GM12878 (cell line): ENCODE results near the gene C17orf107. TPM values are rescaled to one million over a fixed set of nuclear protein-coding genes. Genes with fewer than 3 reads are reported as not detected.

Experiments used
- ATAC-seq: fragments of 200-7000 bp; cut with Tn5 transposase; 3 replicates; pipeline ENCODE4 v1.9.1; 2020; ENCODE audit warnings: mild to moderate bottlenecking, moderate library complexity
- BruUV-seq: library from RNA; stranded (reverse); fragments of 400-500 nt; replicated peaks from 2 replicates; lab custom pipeline; 2021; lab: Mats Ljungman, UMichigan
- CTCF ChIA-PET: fragments of 300-600 bp; sonication (Branson Sonifier 250); formaldehyde crosslinking; extraction: SDS; loops from one replicate; lab custom pipeline; 2021; ENCODE audit warnings: inconsistent platforms; lab: Yijun Ruan, JAX
- POLR2A ChIA-PET: fragments of 350-600 bp; formaldehyde crosslinking; extraction: SDS; loops from one replicate; lab custom pipeline; 2021; ENCODE audit warnings: inconsistent platforms; lab: Charles Lee
- RAD21 ChIA-PET: fragments of 300-600 bp; sonication (Branson Sonifier 250); formaldehyde crosslinking; loops from one replicate; lab custom pipeline; 2023; ENCODE audit warnings: antibody characterized with exemption; ENCODE audit not compliant: unreplicated experiment; lab: Charles Lee
- SMC1A ChIA-PET: fragments of 300-600 bp; sonication (Branson Sonifier 250); formaldehyde crosslinking; loops from one replicate; lab custom pipeline; 2023; ENCODE audit not compliant: unreplicated experiment, uncharacterized antibody; lab: Charles Lee
- DNase-seq: peaks from one replicate; pipeline ENCODE4 v3.0.0-alpha.2; 2011; ENCODE audit warnings: low read depth, low spot score
- FAIRE-seq: peaks from 3 replicates; lab custom pipeline; 2011; peaks lifted over from hg19 to GRCh38; lab: Jason Lieb, UNC
- H2AFZ ChIP-seq: 2 replicates; pipeline ENCODE4 v1.6.0; 2011; ENCODE audit warnings: low read depth, low read length, control low read depth; ENCODE audit not compliant: control insufficient read depth
- H3K27ac ChIP-seq: 2 replicates; pipeline ENCODE4 v1.5.1; 2011; ENCODE audit warnings: control low read depth; ENCODE audit not compliant: control insufficient read depth, insufficient read depth
- H3K27me3 ChIP-seq, 2 experiments: replicated peaks in 1 of 2; 2 replicates each; pipeline versions ENCODE4 v1.6.0 to v1.6.1; 2011; ENCODE audit warnings: low read length in 1 of 2; ENCODE audit not compliant: control insufficient read depth in 2 of 2, insufficient read depth in 2 of 2
- H3K36me3 ChIP-seq, 2 experiments: 2 replicates each; pipeline ENCODE4 v1.5.1; 2011; ENCODE audit warnings: low read length in 1 of 2; ENCODE audit not compliant: control insufficient read depth in 2 of 2, insufficient read depth in 2 of 2
- H3K4me1 ChIP-seq: 2 replicates; pipeline ENCODE4 v1.6.1; 2011; ENCODE audit warnings: mild to moderate bottlenecking, low read length, moderate library complexity, mixed read lengths; ENCODE audit not compliant: control insufficient read depth, insufficient read depth
- H3K4me2 ChIP-seq: 2 replicates; pipeline ENCODE4 v1.6.0; 2011; ENCODE audit warnings: control low read depth; ENCODE audit not compliant: control insufficient read depth, insufficient read depth
- H3K4me3 ChIP-seq: fragments of 200-600 bp; sonication (generic); 2 replicates; pipeline ENCODE4 v1.5.1; 2016
- H3K79me2 ChIP-seq: 2 replicates; pipeline ENCODE4 v1.6.0; 2011; ENCODE audit warnings: low read length; ENCODE audit not compliant: control insufficient read depth, insufficient read depth
- H3K9ac ChIP-seq: 2 replicates; pipeline ENCODE4 v1.8.0; 2011; ENCODE audit warnings: low read length, control low read depth, mixed read lengths; ENCODE audit not compliant: control insufficient read depth, insufficient read depth
- H3K9me3 ChIP-seq: replicated peaks from 3 replicates; pipeline ENCODE4 v1.5.1; 2011; ENCODE audit warnings: mild to moderate bottlenecking, low read length; ENCODE audit not compliant: control insufficient read depth, insufficient read depth
- H4K20me1 ChIP-seq: 2 replicates; pipeline ENCODE4 v1.6.0; 2011; ENCODE audit not compliant: control insufficient read depth, insufficient read depth
- CHD1 ChIP-seq: IDR thresholded peaks from 2 replicates; pipeline ENCODE4 v1.6.1; 2012; ENCODE audit warnings: low read depth, low read length, improper control_type of control experiment
- CTCF ChIP-seq, 3 experiments: IDR thresholded peaks in 2 of 3; conservative IDR thresholded peaks in 1 of 3; 2 replicates each; pipeline ENCODE4 v1.5.1; 2011; ENCODE audit warnings: low read depth in 3 of 3, low read length in 3 of 3, mild to moderate bottlenecking in 3 of 3, control low read depth in 2 of 3, moderate library complexity in 2 of 3, inconsistent platforms in 1 of 3, mixed read lengths in 1 of 3; ENCODE audit not compliant: control insufficient read depth in 2 of 3, insufficient read depth in 1 of 3; ENCODE audit errors: extremely low read depth in 1 of 3
- JUND ChIP-seq: IDR thresholded peaks from 2 replicates; pipeline ENCODE4 v1.6.1; 2012; ENCODE audit warnings: low read depth, mild to moderate bottlenecking, low read length, improper control_type of control experiment, moderate library complexity
- LARP7 ChIP-seq: fragments of 450-650 bp; IDR thresholded peaks from 2 replicates; pipeline ENCODE4 v1.6.1; 2017; ENCODE audit warnings: mild to moderate bottlenecking
- NR2F1 ChIP-seq: fragments of 450-650 bp; conservative IDR thresholded peaks from 2 replicates; pipeline ENCODE4 v1.6.1; 2017; ENCODE audit warnings: mild to moderate bottlenecking
- SUZ12 ChIP-seq: fragments of 200-600 bp; sonication (generic); IDR thresholded peaks from one replicate; pipeline ENCODE4 v1.6.1; 2018; ENCODE audit warnings: antibody characterized with exemption, mild to moderate bottlenecking; ENCODE audit not compliant: unreplicated experiment
- TARDBP ChIP-seq: IDR thresholded peaks from 2 replicates; pipeline ENCODE4 v1.6.1; 2016; ENCODE audit warnings: borderline replicate concordance
- WGBS: methylation state at CpG from one replicate; pipeline ENCODE4 v1.1.6; 2016; ENCODE audit warnings: low lambda C conversion rate; ENCODE audit not compliant: insufficient replicate concordance, insufficient coverage; ENCODE audit errors: missing lambda C conversion rate; 5-methylcytosine and 5-hydroxymethylcytosine counted together
- in situ Hi-C: fragments of 300-500 bp; cut with MboI; formaldehyde crosslinking; loops from 9 replicates; pipeline ENCODE4 v1.14.3; 2018; ENCODE audit warnings: mixed read lengths
- intact Hi-C: fragments of 100-400 bp; cut with micrococcal nuclease; formaldehyde crosslinking; loops from one replicate; pipeline ENCODE4 v1.14.2; 2022; ENCODE audit not compliant: unreplicated experiment
- polyA plus RNA-seq, 11 experiments: library from polyadenylated mRNA; depleted of rRNA in 4 of 11; unstranded in 6 of 11; stranded (reverse) in 5 of 11; fragments of >200 nt; fragmentation: Nextera tagmentation in 4 of 11; fragmentation: Illumina TruSeq in 1 of 11; extraction: Ambion mirVana in 4 of 11; extraction: Trizol in 1 of 11; gene quantifications; 1 replicate in 1 of 11; 2 replicates in 10 of 11; pipeline versions ENCODE4 v1.2.1 to v1.2.3, GENCODE V29; 2011 to 2016; ENCODE audit warnings: inconsistent platforms in 2 of 11, missing spikeins in 2 of 11, low read depth in 1 of 11
- total RNA-seq, 4 experiments: library from RNA; depleted of rRNA in 3 of 4; stranded (reverse); fragments of >200 nt in 3 of 4; fragmentation: Illumina TruSeq in 1 of 4; extraction: Trizol in 1 of 4; gene quantifications; 2 replicates each; pipeline versions ENCODE4 v1.2.1 to v1.2.3, GENCODE V29; 2013 to 2021

C17orf107 gene
- total and polyA plus RNA-seq, 10 of the 15 experiments (the other 5 are each of a cell fraction or from before 2014, with no cell fraction given): 0.05 to 0.46 (median 0.11) TPM; not detected in 3

- no peak for TF ChIP-seq CTCF (IDR thresholded peaks at IDR 0.05 in 2 of 3, conservative IDR thresholded peaks at IDR 0.05 in 1 of 3; ENCODE audit: control insufficient read depth in 2 of 3, extremely low read depth in 1 of 3, insufficient read depth in 1 of 3, low read depth in 3 of 3, low read length in 3 of 3)
- TF ChIP-seq CHD1: no peak
- no peak for TF ChIP-seq JUND
- 0 out of 2 replicates have a peak, but pooled peaks have one; percentile 48 for TF ChIP-seq LARP7
- no peak for TF ChIP-seq TARDBP
Observed at GRCh38 chr17:4950075-4950745, 50.9 kb downstream of the C17orf107 start (continued).

DNA sequence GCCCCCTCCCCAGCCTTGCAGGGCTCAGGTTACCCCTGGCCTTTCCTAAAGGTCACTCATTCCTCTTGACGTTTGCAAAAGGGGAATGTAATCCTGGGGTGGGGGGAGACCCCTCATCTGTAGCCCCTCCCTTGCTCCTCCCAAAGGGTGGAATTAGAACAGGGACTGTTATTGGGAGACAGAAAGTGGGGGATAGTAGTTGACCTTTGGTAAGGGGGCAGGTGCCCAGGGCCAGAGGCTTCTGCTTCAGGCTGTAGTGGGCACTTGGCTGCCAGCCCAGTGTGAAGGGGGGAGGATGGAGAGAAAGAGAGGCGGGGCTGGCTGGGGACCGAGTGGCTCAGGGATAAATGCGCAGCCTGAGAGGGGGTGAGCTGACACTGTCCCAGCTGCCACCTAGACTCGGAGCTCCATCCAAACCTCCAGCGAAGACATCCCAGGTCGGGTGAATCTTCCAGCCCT is 51.4 kb downstream of the C17orf107 start, which contains the start of gene ENO3:
ENO3 (plus strand) TSS at position 374 of the 459 bp plus-strand sequence. CDS start 711 bp downstream, outside the sequence.
- in situ Hi-C loops: no loop called here
- H3K79me2 ChIP-seq: peaks cover 40% of the 10 kb centered on the region
- H4K20me1 ChIP-seq: peaks cover 5% of the 10 kb centered on the region; the same call in 1 of the 2 replicates
- H2AFZ ChIP-seq: peak within 1 kb of the TSS; percentile 72
- ChIA-PET POLR2A (interaction anchor here (0.7 to 17.5 kb wide), 6 partner anchors 9 to 333 kb away, joined by 3 to 272 read pairs (median 4); partner anchors contain the start of genes RNF167, SLC25A11 and SPAG7), RAD21 (interaction anchor here (2.0 to 9.8 kb wide), 2 partner anchors 10 to 15 kb away, joined by 7 to 73 read pairs; partner anchors contain the start of genes RNF167, SLC25A11 and SPAG7), CTCF (interaction anchor here (1.6 to 3.4 kb wide), 5 partner anchors 12 to 111 kb away, joined by 4 to 23 read pairs (median 8); partner anchors contain the start of genes RNF167, SLC25A11 and SPAG7), SMC1A (interaction anchor here (1.0 to 3.4 kb wide), 3 partner anchors 11 to 16 kb away, joined by 3 to 24 read pairs (median 12); partner anchors contain the start of genes RNF167, SLC25A11 and SPAG7)
- intact Hi-C loops: no loop called here
- H3K27ac ChIP-seq: peak within 1 kb of the TSS; percentile 85
- H3K4me3 ChIP-seq: peak within 1 kb of the TSS; percentile 72
- no peaks in the 10 kb centered on the region for H3K9me3 ChIP-seq
- TF ChIP-seq NR2F1 (peak; percentile 41; the same call in 1 of the 2 replicates), SUZ12 (no peak)
- H3K4me1 ChIP-seq: peaks cover 17% of the 10 kb centered on the region
- FAIRE-seq: no peak
- 24% methylated on average over 7 of the region's 7 CpGs for WGBS
- ATAC-seq: no peak
- peak within 1 kb of the TSS; percentile 97 for H3K9ac ChIP-seq
- peak within 1 kb of the TSS; percentile 93 for H3K4me2 ChIP-seq
- H3K36me3 ChIP-seq: peaks cover 8 to 9% of the 10 kb centered on the region in 2 experiments
- no TSS peak for BruUV-seq
- no peak for DNase-seq
- H3K27me3 ChIP-seq: no peaks in the 10 kb centered on the region
